GM18511 (cell line): ENCODE results near the gene RAD51B.

Experiments
- ATAC-seq: cut with Tn5 transposase; IDR thresholded peaks from one replicate; pipeline ENCODE4 v1.9.1; 2021; ENCODE audit warnings: mild to moderate bottlenecking, moderate library complexity; ENCODE audit not compliant: unreplicated experiment

The RAD51B gene

GRCh38 chr14:68492381-68493151, 673.0 kb downstream of the RAD51B start:
- no peak for ATAC-seq

GRCh38 chr14:68493152-68493911, 673.8 kb downstream of the RAD51B start:
- ATAC-seq = no peak

GRCh38 chr14:68495101-68496039, 675.8 kb downstream of the RAD51B start:
- peak; percentile 75 for ATAC-seq

GRCh38 chr14:68497011-68497410, 677.4 kb downstream of the RAD51B start:
- ATAC-seq = no peak

- no peak for ATAC-seq
Measured at GRCh38 chr14:68499451-68499850, 679.9 kb downstream of the RAD51B start.

GRCh38 chr14:68501171-68501570, 681.6 kb downstream of the RAD51B start:
- ATAC-seq = no peak

- no peak for ATAC-seq
Measured at GRCh38 chr14:68501614-68502052, 682.1 kb downstream of the RAD51B start.

- ATAC-seq = no peak
Measured at GRCh38 chr14:68502230-68502629, 682.7 kb downstream of the RAD51B start.

- no peak for ATAC-seq
Measured at GRCh38 chr14:68503186-68503825, 683.7 kb downstream of the RAD51B start.

- ATAC-seq = no peak
Measured at GRCh38 chr14:68504861-68505260, 685.3 kb downstream of the RAD51B start.

GRCh38 chr14:68506021-68506644, 686.6 kb downstream of the RAD51B start:
- no peak for ATAC-seq

- ATAC-seq = peak; percentile 80
Measured at GRCh38 chr14:68506645-68507419, 687.3 kb downstream of the RAD51B start.

- no peak for ATAC-seq
Measured at GRCh38 chr14:68507544-68508081, 688.0 kb downstream of the RAD51B start.

GRCh38 chr14:68508581-68508980, 689.0 kb downstream of the RAD51B start:
- no peak for ATAC-seq

GRCh38 chr14:68509188-68509983, 689.8 kb downstream of the RAD51B start:
- no peak for ATAC-seq

- ATAC-seq = no peak
Measured at GRCh38 chr14:68510201-68511128, 690.9 kb downstream of the RAD51B start.
